GM15510 (cell line): ENCODE results near the gene PEX5L.

Source experiments
- POLR2A ChIP-seq: IDR thresholded peaks from 3 replicates; pipeline ENCODE4 v1.6.1; 2011; ENCODE audit warnings: borderline replicate concordance; ENCODE audit not compliant: insufficient read length; ENCODE audit errors: extremely low read depth

PEX5L gene

GRCh38 chr3:179972881-179973423 lies 63.8 kb downstream of the PEX5L start:
- no peak for TF ChIP-seq POLR2A

GRCh38 chr3:179971280-179971679 lies 65.5 kb downstream of the PEX5L start:
- no peak for TF ChIP-seq POLR2A

- TF ChIP-seq POLR2A = no peak
Measured at GRCh38 chr3:179970746-179971145, 66.0 kb downstream of the PEX5L start.

- no peak for TF ChIP-seq POLR2A
Measured at GRCh38 chr3:179969525-179969924, 67.2 kb downstream of the PEX5L start.

GRCh38 chr3:179967622-179968021 lies 69.1 kb downstream of the PEX5L start:
- no peak for TF ChIP-seq POLR2A

GRCh38 chr3:179964890-179965289 lies 71.8 kb downstream of the PEX5L start:
- TF ChIP-seq POLR2A = no peak

GRCh38 chr3:179962629-179963387 lies 73.9 kb downstream of the PEX5L start:
- TF ChIP-seq POLR2A = no peak

- TF ChIP-seq POLR2A = no peak
Measured at GRCh38 chr3:179961703-179962078, 75.0 kb downstream of the PEX5L start.

- no peak for TF ChIP-seq POLR2A
Measured at GRCh38 chr3:179961071-179961702, 75.5 kb downstream of the PEX5L start.

- TF ChIP-seq POLR2A = no peak
Measured at GRCh38 chr3:179958759-179959158, 78.0 kb downstream of the PEX5L start.

GRCh38 chr3:179958143-179958542 lies 78.6 kb downstream of the PEX5L start:
- TF ChIP-seq POLR2A = no peak

- no peak for TF ChIP-seq POLR2A
Measured at GRCh38 chr3:179957264-179957845, 79.4 kb downstream of the PEX5L start.

GRCh38 chr3:179956416-179956830 lies 80.3 kb downstream of the PEX5L start:
- no peak for TF ChIP-seq POLR2A

- no peak for TF ChIP-seq POLR2A
Measured at GRCh38 chr3:179955809-179956208, 80.9 kb downstream of the PEX5L start.

- no peak for TF ChIP-seq POLR2A
Measured at GRCh38 chr3:179955286-179955685, 81.5 kb downstream of the PEX5L start.

- no peak for TF ChIP-seq POLR2A
Measured at GRCh38 chr3:179953993-179954870, 82.5 kb downstream of the PEX5L start.

GRCh38 chr3:179950840-179951239 lies 85.9 kb downstream of the PEX5L start:
- TF ChIP-seq POLR2A = no peak
